Astrocyte (in vitro differentiated cells and primary cell): ENCODE data around the gene TEX50. TPM values are rescaled to one million over a fixed set of nuclear protein-coding genes. Genes with fewer than 3 reads are reported as not detected.

Source experiments
- DNase-seq: peaks from one replicate; pipeline ENCODE4 v3.0.0-alpha.2; 2010; ENCODE audit warnings: low read depth
- FAIRE-seq: peaks from 2 replicates; lab custom pipeline; 2011; peaks lifted over from hg19 to GRCh38; lab: Jason Lieb, UNC
- H2AFZ ChIP-seq: 2 replicates; pipeline ENCODE4 v1.6.0; 2012; ENCODE audit warnings: low read depth, low read length, inconsistent platforms
- H3K27ac ChIP-seq: 2 replicates; pipeline ENCODE4 v1.5.1; 2011; ENCODE audit warnings: low read depth, low read length, inconsistent platforms
- H3K27me3 ChIP-seq: 2 replicates; pipeline ENCODE4 v1.6.0; 2011; ENCODE audit warnings: low read length, inconsistent platforms; ENCODE audit not compliant: insufficient read depth
- H3K36me3 ChIP-seq: 2 replicates; pipeline ENCODE4 v1.5.1; 2011; ENCODE audit warnings: low read length, inconsistent platforms; ENCODE audit not compliant: insufficient read depth
- H3K4me1 ChIP-seq: 2 replicates; pipeline ENCODE4 v1.5.1; 2011; ENCODE audit warnings: low read length, inconsistent platforms; ENCODE audit not compliant: insufficient read depth
- H3K4me2 ChIP-seq: 2 replicates; pipeline ENCODE4 v1.6.0; 2012; ENCODE audit warnings: low read length, inconsistent platforms
- H3K4me3 ChIP-seq: 2 replicates; pipeline ENCODE4 v1.5.1; 2011; ENCODE audit warnings: low read depth, mild to moderate bottlenecking, low read length, inconsistent platforms; ENCODE audit not compliant: insufficient read depth
- H3K79me2 ChIP-seq: 2 replicates; pipeline ENCODE4 v1.6.0; 2012; ENCODE audit warnings: mild to moderate bottlenecking, low read length, inconsistent platforms; ENCODE audit not compliant: insufficient read depth
- H3K9ac ChIP-seq: 2 replicates; pipeline ENCODE4 v1.6.0; 2012; ENCODE audit warnings: mild to moderate bottlenecking, low read length, inconsistent platforms
- H3K9me3 ChIP-seq: 2 replicates; pipeline ENCODE4 v1.5.1; 2012; ENCODE audit warnings: low read depth, mild to moderate bottlenecking, low read length, inconsistent platforms; ENCODE audit not compliant: insufficient read depth
- H4K20me1 ChIP-seq: 2 replicates; pipeline ENCODE4 v1.6.0; 2012; ENCODE audit warnings: low read length, inconsistent platforms; ENCODE audit not compliant: insufficient read depth
- H3K27ac Mint-ChIP-seq: one replicate; pipeline ENCODE4 v1.8.0; 2021; ENCODE audit warnings: mild to moderate bottlenecking, mixed read lengths; ENCODE audit not compliant: unreplicated experiment
- H3K27me3 Mint-ChIP-seq: one replicate; pipeline ENCODE4 v1.8.0; 2021; ENCODE audit warnings: low read depth, mixed read lengths; ENCODE audit not compliant: unreplicated experiment
- H3K36me3 Mint-ChIP-seq: one replicate; pipeline ENCODE4 v1.8.0; 2021; ENCODE audit warnings: low read depth, mixed read lengths; ENCODE audit not compliant: unreplicated experiment
- H3K4me1 Mint-ChIP-seq: one replicate; pipeline ENCODE4 v1.8.0; 2021; ENCODE audit warnings: low read depth, mixed read lengths; ENCODE audit not compliant: unreplicated experiment
- H3K4me3 Mint-ChIP-seq: one replicate; pipeline ENCODE4 v1.8.0; 2021; ENCODE audit warnings: mild to moderate bottlenecking, moderate library complexity, mixed read lengths; ENCODE audit not compliant: unreplicated experiment
- H3K9me3 Mint-ChIP-seq: one replicate; pipeline ENCODE4 v1.8.0; 2021; ENCODE audit warnings: mild to moderate bottlenecking, mixed read lengths; ENCODE audit not compliant: unreplicated experiment
- EZH2 ChIP-seq: IDR thresholded peaks from 2 replicates; pipeline ENCODE4 v1.6.1; 2012; ENCODE audit warnings: mild to moderate bottlenecking, low read length, inconsistent platforms; ENCODE audit not compliant: insufficient read depth
- total RNA-seq: library from RNA; stranded (reverse); gene quantifications from 2 replicates; pipeline ENCODE4 v1.2.1, GENCODE V29; 2021
- TF ChIP-seq, protein P1 (sequence below): IDR thresholded peaks from 2 replicates; pipeline ENCODE4 v1.5.1; 2011; ENCODE audit warnings: low read depth, mild to moderate bottlenecking, inconsistent platforms, low read length, moderate library complexity; ENCODE audit not compliant: insufficient read depth

The TEX50 gene
- total RNA-seq, 1 donor from 2014 or later: not detected

DNA sequence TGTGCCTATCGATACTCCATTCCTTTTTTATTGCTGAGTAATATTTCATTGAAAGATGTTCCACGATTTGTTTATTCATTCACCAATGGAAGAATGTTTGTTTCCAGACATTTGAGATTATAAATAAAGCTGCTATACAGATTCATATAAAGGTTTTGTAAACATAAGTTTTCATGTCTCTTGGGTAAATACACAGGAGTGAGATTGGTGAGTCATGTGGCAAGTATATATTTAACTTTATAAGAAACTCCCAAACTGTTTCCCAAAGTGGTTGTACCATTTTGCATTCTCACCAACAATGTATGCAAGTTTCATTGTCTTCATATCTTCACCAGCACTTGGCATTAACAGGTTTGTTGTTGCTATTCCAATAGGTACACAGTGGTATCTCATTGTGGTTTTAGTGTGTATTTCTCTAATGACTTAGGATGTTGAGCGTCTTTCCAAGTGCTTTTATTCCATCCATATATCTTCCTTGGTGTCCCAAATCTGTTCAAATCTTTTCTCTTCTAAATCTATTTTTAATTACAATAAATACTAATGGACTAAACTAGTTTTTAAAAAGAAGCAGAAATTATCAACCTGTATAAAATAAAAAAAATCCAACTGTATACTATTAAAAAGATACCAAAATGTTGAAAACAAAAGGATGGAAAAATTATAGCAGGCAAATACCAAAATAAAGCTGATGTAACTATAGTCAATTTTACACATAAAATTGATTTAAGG, 38.9 kb upstream of the TEX50 start:
- Histone ChIP-seq H3K9ac (no peak overlapping the region), H2AFZ (no peak overlapping the region), H3K4me3 (no peak overlapping the region), H3K27ac (no peak overlapping the region), H3K36me3 (no peaks in the 10 kb centered on the region), H3K4me1 (no peaks in the 10 kb centered on the region), H4K20me1 (no peaks in the 10 kb centered on the region), H3K79me2 (no peaks in the 10 kb centered on the region), H3K27me3 (no peaks in the 10 kb centered on the region), H3K9me3 (no peaks in the 10 kb centered on the region), H3K4me2 (no peak overlapping the region)
- H3K27ac Mint-ChIP-seq: no peak overlapping the region
- TF ChIP-seq, protein P1, sequence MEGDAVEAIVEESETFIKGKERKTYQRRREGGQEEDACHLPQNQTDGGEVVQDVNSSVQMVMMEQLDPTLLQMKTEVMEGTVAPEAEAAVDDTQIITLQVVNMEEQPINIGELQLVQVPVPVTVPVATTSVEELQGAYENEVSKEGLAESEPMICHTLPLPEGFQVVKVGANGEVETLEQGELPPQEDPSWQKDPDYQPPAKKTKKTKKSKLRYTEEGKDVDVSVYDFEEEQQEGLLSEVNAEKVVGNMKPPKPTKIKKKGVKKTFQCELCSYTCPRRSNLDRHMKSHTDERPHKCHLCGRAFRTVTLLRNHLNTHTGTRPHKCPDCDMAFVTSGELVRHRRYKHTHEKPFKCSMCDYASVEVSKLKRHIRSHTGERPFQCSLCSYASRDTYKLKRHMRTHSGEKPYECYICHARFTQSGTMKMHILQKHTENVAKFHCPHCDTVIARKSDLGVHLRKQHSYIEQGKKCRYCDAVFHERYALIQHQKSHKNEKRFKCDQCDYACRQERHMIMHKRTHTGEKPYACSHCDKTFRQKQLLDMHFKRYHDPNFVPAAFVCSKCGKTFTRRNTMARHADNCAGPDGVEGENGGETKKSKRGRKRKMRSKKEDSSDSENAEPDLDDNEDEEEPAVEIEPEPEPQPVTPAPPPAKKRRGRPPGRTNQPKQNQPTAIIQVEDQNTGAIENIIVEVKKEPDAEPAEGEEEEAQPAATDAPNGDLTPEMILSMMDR: no peak
- no peak for TF ChIP-seq EZH2
- H3K27me3 Mint-ChIP-seq: no peaks in the 10 kb centered on the region
- H3K9me3 Mint-ChIP-seq: no peaks in the 10 kb centered on the region
- H3K4me3 Mint-ChIP-seq: no peak overlapping the region
- FAIRE-seq (no peak), DNase-seq (no peak)
- H3K36me3 Mint-ChIP-seq: no peaks in the 10 kb centered on the region
- no peaks in the 10 kb centered on the region for H3K4me1 Mint-ChIP-seq

- Histone ChIP-seq H3K4me1 (no peaks in the 10 kb centered on the region), H3K79me2 (no peaks in the 10 kb centered on the region), H3K4me3 (no peak overlapping the region), H3K27me3 (no peaks in the 10 kb centered on the region), H4K20me1 (no peaks in the 10 kb centered on the region), H3K27ac (no peak overlapping the region), H2AFZ (no peak overlapping the region), H3K36me3 (no peaks in the 10 kb centered on the region), H3K9ac (no peak overlapping the region), H3K9me3 (no peaks in the 10 kb centered on the region), H3K4me2 (no peak overlapping the region)
- Mint-ChIP-seq H3K27ac (no peak overlapping the region), H3K36me3 (no peaks in the 10 kb centered on the region), H3K4me1 (peaks cover 3% of the 10 kb centered on the region), H3K27me3 (no peaks in the 10 kb centered on the region), H3K9me3 (no peaks in the 10 kb centered on the region), H3K4me3 (no peak overlapping the region)
- FAIRE-seq: no peak
- DNase-seq: no peak
- TF ChIP-seq EZH2: no peak
- TF ChIP-seq, protein P1: no peak
Measured at GRCh38 chr1:173601588-173601987, 33.5 kb upstream of the TEX50 start.

DNA sequence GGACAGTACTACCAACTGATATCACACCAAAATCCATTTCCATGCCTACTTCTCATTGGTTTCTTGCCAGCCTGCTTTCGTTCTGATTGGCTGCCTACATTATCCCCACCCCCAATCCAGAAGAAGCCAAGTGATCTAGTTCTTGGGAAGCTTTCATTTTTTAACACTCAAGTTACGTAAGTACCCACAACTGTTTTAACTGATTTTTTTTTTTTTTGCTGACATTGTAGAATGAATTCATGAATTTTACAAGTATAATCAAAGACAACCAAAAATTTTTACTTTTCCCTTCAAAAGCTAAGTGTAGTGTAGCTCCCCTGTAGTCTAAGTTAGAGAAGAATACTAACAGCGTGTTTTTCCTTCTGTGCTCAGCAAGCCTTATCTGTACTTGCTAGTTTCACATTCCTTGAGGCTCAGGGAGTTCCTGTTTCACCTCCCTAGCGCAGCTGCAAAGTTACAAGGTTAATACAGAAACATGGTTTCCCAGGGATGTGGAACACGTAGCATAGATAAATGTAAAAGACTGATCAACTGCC, 32.0 kb upstream of the TEX50 start, which contains the start of gene SLC9C2:
Gene SLC9C2 (minus strand): TSS at position 17 of the 536 bp plus-strand sequence. CDS start 1,296 bp downstream, outside the sequence.
- no peak within 1 kb of the TSS for H3K9ac ChIP-seq
- no peaks in the 10 kb centered on the region for H3K9me3 ChIP-seq
- no peak within 1 kb of the TSS for H3K27ac ChIP-seq
- no peaks in the 10 kb centered on the region for H3K4me1 ChIP-seq
- H3K4me3 Mint-ChIP-seq: no peak within 1 kb of the TSS
- TF ChIP-seq EZH2: no peak
- TF ChIP-seq, protein P1: no peak
- H3K79me2 ChIP-seq: no peaks in the 10 kb centered on the region
- no peaks in the 10 kb centered on the region for H3K9me3 Mint-ChIP-seq
- no peaks in the 10 kb centered on the region for H3K27me3 ChIP-seq
- DNase-seq (no peak), FAIRE-seq (no peak)
- no peaks in the 10 kb centered on the region for H3K27me3 Mint-ChIP-seq
- H3K4me1 Mint-ChIP-seq: peaks cover 3% of the 10 kb centered on the region
- H3K36me3 ChIP-seq: no peaks in the 10 kb centered on the region
- no peak within 1 kb of the TSS for H2AFZ ChIP-seq
- H3K36me3 Mint-ChIP-seq: no peaks in the 10 kb centered on the region
- no peak within 1 kb of the TSS for H3K27ac Mint-ChIP-seq
- H3K4me3 ChIP-seq: no peak within 1 kb of the TSS
- no peak within 1 kb of the TSS for H3K4me2 ChIP-seq
- H4K20me1 ChIP-seq: no peaks in the 10 kb centered on the region
